ENCODE data around the gene ADGRB2. TPM values are rescaled to one million over a fixed set of nuclear protein-coding genes. Genes with fewer than 3 reads are reported as not detected.

Gene ADGRB2
- total RNA-seq, 1 donor from 2014 or later = 15.8 TPM

DNA sequence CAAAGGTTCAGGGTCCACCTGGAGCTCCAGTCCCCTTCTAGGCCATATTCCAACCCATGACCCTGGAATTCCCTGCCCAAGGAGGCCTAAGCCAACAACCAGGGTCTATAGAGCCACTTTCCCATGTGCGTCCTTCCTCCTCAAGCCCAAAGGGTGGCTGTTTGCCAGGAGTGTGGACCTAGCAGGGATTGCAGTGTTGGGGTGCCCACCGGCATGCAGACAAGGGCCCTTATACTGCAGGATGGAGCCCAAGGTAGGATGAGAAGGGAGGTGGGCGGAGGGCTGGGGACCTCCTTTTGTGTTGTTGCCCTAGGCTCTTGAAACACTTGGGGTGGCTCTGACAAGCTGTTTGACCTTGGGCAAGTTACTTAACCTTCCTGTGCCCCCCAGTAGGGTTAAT lies 19.7 kb upstream of the ADGRB2 start:
- peak; percentile 1 for DNase-seq
- Mint-ChIP-seq H3K4me1 (ENCODE audit: low read depth, unreplicated experiment) (peaks cover 32% of the 10 kb centered on the region), H3K27me3 (ENCODE audit: unreplicated experiment) (peaks cover 5% of the 10 kb centered on the region), H3K4me3 (ENCODE audit: unreplicated experiment) (no peak overlapping the region), H3K9me3 (ENCODE audit: unreplicated experiment) (peaks cover 2% of the 10 kb centered on the region), H3K27ac (ENCODE audit: unreplicated experiment) (no peak overlapping the region), H3K36me3 (ENCODE audit: unreplicated experiment) (no peaks in the 10 kb centered on the region)
- TF ChIP-seq, protein P1, sequence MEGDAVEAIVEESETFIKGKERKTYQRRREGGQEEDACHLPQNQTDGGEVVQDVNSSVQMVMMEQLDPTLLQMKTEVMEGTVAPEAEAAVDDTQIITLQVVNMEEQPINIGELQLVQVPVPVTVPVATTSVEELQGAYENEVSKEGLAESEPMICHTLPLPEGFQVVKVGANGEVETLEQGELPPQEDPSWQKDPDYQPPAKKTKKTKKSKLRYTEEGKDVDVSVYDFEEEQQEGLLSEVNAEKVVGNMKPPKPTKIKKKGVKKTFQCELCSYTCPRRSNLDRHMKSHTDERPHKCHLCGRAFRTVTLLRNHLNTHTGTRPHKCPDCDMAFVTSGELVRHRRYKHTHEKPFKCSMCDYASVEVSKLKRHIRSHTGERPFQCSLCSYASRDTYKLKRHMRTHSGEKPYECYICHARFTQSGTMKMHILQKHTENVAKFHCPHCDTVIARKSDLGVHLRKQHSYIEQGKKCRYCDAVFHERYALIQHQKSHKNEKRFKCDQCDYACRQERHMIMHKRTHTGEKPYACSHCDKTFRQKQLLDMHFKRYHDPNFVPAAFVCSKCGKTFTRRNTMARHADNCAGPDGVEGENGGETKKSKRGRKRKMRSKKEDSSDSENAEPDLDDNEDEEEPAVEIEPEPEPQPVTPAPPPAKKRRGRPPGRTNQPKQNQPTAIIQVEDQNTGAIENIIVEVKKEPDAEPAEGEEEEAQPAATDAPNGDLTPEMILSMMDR (IDR thresholded peaks at IDR 0.05; ENCODE audit: partially characterized antibody, unreplicated experiment) = no peak

DNA sequence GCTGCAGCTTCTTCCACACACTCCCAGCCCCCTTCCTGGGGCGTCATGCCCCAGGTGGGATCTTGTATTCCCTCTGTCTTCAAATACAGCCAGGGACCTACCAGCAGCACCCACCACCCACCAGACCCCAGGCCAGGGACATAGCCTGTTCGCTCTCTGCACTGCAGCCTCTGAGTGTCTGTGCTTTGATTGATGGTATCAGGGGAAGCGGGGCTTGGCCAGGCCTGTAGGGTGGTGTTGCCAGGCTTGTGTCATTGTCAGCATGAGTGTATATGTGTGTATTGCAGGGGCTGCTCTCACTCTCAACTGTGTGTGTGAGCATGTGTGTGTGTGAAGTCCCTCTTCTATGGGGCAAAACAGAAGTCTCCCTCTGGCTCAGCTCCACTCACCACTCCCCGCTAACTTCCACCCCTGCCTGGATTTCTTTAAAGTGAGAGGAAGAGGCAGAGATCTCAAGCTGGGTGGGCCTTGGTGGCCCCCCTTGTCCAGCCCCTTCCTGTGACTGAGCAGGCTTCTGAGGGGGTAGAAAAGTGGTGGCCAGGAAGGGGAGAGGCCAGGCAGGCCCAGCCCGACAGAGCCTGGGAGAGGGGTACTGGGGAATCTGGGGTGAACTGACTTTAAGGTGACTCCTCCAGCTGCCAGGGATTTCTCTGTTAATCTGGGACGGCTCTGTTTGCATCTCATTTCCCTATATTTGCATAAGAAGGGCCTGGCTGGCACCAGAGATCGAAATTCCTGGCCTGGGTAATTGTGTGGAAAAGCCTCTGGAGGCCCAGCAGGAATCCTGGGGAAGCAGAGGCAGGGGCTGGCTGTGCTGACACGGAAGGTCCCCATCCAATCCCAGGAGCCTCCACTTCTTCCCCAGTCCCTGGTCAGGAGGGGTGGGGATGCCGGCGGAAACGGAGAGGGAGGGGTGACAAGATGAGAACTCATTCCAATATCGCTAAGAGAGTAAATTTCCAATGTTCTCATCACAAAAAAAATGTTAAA lies 18.6 kb upstream of the ADGRB2 start:
- Mint-ChIP-seq H3K36me3 (ENCODE audit: unreplicated experiment) (no peaks in the 10 kb centered on the region), H3K27me3 (ENCODE audit: unreplicated experiment) (peaks cover 5% of the 10 kb centered on the region), H3K4me1 (ENCODE audit: low read depth, unreplicated experiment) (peaks cover 32% of the 10 kb centered on the region), H3K4me3 (ENCODE audit: unreplicated experiment) (peak overlapping the region; percentile 20), H3K9me3 (ENCODE audit: unreplicated experiment) (peaks cover 2% of the 10 kb centered on the region), H3K27ac (ENCODE audit: unreplicated experiment) (no peak overlapping the region)
- peak; percentile 8 for DNase-seq
- TF ChIP-seq, protein P1 (IDR thresholded peaks at IDR 0.05; ENCODE audit: partially characterized antibody, unreplicated experiment) = no peak

DNA sequence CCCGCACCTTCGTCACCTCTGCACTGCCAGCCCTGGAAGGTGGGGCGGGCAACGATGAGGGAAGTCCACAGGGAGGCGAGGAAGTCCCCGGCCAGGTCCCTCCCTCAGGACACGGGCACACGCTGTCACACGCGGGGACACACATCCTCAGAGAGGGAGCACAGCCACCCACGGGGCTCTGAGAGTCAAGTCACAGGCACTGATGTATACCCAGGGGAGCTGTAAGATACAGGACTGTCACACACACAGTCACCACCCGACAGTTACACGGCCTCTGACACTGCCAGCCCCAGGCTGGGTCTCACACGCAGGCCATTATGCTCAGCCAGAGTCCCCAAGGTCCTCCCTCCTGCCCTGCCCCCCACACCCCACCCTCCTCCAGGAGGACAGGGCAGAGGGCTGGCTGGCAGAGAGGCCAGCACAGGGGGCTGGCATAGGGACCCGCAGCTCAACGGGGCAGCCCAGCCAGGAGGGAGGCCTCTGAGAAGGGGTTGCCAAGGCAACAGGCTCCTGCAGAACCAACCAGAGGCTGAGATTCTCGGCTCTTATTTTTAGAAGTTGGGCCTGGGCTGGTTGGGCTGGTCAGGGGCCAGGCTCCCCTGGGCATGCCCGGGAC lies 17.7 kb upstream of the ADGRB2 start:
- H3K4me3 Mint-ChIP-seq (ENCODE audit: unreplicated experiment) = peak overlapping the region; percentile 20
- H3K27ac Mint-ChIP-seq (ENCODE audit: unreplicated experiment) = no peak overlapping the region
- DNase-seq = no peak
- peaks cover 2% of the 10 kb centered on the region for H3K9me3 Mint-ChIP-seq (ENCODE audit: unreplicated experiment)
- H3K27me3 Mint-ChIP-seq (ENCODE audit: unreplicated experiment) = peaks cover 5% of the 10 kb centered on the region
- TF ChIP-seq, protein P1 (IDR thresholded peaks at IDR 0.05; ENCODE audit: partially characterized antibody, unreplicated experiment) = no peak
- no peaks in the 10 kb centered on the region for H3K36me3 Mint-ChIP-seq (ENCODE audit: unreplicated experiment)
- H3K4me1 Mint-ChIP-seq (ENCODE audit: low read depth, unreplicated experiment) = peaks cover 32% of the 10 kb centered on the region

DNA sequence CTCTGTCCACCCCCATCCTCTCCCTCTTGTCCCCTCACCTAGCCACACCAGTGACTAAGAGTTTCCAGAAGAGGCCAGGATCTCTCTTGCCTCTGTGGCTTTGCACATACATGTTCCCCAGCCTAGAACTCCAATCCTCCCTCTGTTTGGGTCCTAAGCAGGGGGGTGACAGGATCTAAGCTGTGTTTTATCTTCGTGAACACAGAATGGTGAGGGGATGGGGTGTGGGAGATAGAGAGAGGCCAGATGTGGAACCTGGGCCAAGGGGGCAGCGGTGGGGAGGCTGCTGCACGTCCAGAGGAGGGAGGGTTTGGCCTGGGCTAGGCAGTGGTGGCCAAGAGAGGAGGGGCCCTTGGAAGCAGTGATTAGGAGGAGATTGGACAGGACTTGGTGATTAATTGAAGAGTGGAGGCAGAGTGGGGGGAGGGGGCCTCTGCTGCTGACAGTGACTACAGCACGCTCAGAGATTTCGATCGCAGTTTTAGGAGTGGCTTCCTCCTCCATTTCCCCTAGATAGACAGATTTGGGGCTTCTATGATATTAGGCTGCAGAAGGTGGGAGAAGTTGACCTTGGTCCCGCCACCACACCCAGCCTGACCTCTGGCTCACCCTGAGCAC lies 17.1 kb upstream of the ADGRB2 start:
- TF ChIP-seq, protein P1 (IDR thresholded peaks at IDR 0.05; ENCODE audit: partially characterized antibody, unreplicated experiment) = no peak
- Mint-ChIP-seq H3K4me1 (ENCODE audit: low read depth, unreplicated experiment) (peaks cover 37% of the 10 kb centered on the region), H3K9me3 (ENCODE audit: unreplicated experiment) (peaks cover 2% of the 10 kb centered on the region), H3K4me3 (ENCODE audit: unreplicated experiment) (no peak overlapping the region), H3K27ac (ENCODE audit: unreplicated experiment) (no peak overlapping the region), H3K36me3 (ENCODE audit: unreplicated experiment) (no peaks in the 10 kb centered on the region), H3K27me3 (ENCODE audit: unreplicated experiment) (peaks cover 5% of the 10 kb centered on the region)
- DNase-seq = no peak

All from glutamatergic neuron (in vitro differentiated cells).